Measurements from ENCODE around the gene PLEKHG4B.

The PLEKHG4B gene

DNA sequence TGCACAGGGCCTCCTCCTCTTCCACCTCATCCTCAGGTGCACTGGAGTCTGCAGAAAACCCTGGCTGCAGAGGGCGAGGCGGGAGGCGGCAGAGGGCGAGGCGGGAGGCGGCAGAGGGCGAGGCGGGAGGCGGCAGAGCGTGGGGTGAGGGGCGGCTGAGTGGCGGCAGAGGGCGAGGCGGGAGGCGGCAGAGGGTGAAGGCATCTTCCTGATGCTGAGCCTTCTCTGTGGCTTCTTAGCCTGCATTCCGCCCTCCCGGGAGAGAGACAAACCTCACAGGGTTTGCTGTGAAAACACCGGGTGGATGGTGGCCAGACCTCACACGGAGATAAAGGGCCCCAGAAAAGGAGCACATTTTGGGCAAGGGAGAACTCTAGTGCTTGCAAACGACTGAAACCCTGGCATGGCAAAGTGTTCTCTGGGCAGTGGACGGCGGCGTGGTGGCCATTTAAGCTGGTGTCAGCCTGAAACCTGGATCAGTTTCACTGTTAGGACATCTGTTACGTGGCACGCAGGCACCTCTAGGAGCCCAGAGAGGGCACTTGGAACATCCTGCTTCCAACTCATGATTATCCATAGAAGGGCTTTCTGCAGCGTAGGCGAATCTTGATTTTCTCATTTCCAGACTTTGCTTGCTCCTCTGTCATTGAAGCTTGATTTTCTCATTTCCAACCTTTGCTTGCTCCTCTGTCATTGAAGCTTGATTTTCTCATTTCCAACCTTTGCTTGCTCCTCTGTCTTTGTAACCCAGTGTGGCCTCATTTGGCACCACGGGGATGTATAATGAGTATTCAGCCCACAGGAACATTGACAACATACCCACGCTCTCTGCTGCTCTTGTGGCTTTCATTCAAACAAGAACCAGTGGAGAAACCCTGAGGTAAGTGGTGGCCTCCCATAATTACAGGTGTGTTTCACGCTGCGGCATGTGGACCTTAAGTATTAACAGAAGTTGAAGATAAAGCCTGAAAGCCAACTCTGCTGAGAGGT, 16.3 kb upstream of the PLEKHG4B start:
- no peak overlapping the region for H3K4me3 ChIP-seq (ENCODE audit: low read depth, low read length)
- DNase-seq (ENCODE audit: low read depth): no peak

DNA sequence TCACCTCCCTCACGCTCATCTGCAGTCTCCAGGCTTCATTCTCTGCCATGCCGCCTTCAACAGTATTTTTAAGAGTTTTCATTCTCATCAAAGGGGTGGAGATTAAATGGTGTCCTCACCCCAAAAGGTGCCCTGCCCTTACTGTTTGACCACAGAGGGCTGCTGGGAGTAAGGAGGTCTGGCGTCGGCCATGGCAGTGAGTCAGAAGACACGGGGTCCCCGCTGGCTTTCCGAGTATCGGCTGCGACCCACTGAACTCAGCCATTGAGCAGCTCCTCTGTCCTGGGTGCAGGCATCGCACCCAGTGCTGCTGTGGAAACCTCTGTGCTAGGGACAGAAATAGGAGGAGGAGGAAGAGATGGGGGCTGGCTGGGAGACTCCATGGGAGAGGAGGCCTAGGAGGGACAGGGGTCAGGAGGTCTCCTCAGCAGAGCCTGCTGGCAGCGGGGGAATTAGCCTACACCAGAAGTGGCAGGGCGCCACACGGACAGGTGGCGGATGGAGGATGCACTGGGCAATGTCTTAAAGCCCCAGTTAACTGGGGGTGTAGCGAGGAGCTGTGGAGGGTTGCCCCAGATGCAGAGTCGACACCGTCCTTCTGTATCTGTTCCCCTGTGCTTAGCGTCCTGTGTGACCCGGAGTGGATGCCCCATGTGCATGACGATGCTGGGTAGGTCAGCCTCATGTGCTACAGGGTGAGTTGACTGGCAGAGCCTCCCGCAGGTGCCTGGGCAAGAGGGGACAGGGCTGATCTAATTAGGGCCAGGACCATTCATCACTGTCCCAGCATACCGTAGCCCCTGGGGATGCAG, 15.4 kb upstream of the PLEKHG4B start:
- no peak overlapping the region for H3K4me3 ChIP-seq (ENCODE audit: low read depth, low read length)
- DNase-seq (ENCODE audit: low read depth): no peak

DNA sequence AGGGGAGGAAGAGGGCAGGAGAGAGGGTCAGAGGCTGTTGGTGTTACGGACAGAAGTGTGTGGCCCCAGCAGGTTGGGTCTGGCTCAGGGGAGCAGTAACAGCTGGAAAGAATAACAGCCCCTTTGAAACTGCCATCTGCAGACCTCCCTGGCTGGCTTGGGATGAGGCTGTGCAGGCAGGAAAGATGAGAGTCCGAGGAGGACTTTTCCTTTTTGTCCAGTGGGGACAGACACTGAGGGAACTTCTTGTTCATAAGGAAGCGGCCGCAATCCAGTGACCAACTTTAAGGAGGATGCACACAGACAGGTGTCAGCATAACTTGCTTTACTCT, 14.8 kb upstream of the PLEKHG4B start:
- DNase-seq (ENCODE audit: low read depth): no peak
- no peak overlapping the region for H3K4me3 ChIP-seq (ENCODE audit: low read depth, low read length)

DNA sequence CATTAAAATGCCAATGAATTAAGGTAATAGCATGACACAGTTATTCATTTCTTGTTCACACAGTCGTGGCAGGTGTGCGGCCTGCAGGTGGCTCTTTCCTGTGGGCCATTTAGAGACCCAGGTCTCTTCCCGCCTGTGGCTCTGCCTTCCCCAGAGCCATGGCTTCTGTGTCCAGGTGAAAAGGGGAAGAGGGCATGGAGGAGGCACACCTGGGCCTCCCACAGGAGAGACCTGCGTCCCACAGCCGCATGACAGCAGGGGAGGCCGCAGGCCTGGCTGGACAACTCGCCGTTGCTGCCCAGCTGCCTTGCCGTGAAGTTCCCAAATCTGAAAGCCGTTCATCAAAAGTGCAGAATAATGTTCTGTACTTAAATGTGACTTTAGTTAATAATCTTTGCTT, 14.4 kb upstream of the PLEKHG4B start:
- H3K4me3 ChIP-seq (ENCODE audit: low read depth, low read length): no peak overlapping the region
- DNase-seq (ENCODE audit: low read depth): no peak

DNA sequence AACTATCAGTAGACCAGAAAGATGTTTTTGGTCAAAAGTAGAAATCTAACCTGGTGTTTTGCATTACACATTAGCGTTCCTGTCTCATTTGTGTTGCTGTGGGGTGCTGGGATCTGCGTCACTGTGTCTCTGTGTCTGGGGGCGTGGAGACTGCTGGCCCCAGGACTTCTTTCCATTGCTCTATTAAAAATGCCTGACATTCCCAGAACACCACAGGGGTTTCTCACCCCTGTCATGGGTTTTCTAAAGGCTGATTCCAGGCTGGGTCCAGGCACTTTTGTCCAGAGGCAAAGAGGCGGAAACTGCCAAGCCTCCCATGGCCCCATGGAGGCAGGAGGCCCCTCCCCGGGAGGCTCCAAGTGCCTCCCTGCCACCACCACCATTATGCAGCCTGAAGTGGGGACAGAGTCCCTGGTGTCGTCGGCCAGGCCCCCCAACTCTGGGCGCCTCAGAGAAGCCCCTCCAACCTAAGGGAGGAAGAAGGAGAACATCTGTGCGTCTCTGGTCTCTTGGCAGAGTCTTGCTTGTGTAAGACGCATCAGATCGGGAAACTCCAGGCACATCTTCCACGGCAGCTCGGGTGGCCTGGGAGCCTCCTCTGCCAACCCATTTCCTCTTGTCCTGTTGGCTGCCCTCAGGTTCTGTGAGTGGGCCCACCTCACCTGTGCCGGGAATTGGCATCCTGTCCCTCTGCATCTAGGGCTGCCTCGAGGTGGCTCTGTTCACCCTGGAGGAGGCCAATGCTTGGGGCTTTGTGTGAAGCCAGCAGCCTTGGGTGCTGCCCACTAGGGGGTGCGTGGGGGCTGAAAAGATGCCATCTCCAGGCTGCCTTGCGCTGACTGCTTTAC, 13.8 kb upstream of the PLEKHG4B start:
- no peak for DNase-seq (ENCODE audit: low read depth)
- H3K4me3 ChIP-seq (ENCODE audit: low read depth, low read length): no peak overlapping the region

DNA sequence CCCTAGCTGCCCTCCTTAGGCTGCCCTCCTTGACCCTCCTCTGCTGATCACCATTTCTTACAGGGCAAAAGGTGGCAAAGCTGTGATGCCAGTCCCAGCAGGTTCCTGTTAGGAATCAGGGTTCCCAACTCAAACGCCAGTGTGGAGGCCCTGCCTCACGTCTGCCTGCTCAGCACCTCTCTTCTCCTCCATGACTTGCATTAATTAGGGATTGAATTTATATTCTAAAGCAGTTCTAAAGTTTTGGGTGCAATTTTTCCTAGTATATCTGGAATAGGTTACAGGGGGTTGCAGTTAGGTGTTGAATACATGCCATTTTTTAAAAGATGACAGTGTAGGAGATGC, 13.2 kb upstream of the PLEKHG4B start:
- no peak overlapping the region for H3K4me3 ChIP-seq (ENCODE audit: low read depth, low read length)
- no peak for DNase-seq (ENCODE audit: low read depth)

DNA sequence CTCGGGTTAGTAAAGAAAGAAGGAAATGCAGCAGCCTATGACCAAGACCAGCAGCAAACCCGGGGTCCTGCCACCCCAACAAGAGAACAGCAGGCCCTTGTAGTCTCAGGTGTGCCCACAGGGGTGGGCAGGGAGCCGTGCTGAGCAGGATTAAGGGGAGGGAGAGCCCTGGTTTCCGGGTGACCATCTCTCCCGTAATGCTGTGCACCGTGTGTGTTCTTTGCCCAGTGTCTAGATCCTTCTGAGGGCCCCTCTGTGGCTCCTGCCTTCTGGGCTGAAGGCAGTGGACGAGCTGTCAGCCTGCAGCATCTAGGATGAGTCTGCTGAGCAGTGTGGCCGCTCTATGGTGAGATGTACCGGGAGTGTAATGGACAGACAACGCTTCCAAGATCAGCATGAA, 12.7 kb upstream of the PLEKHG4B start:
- DNase-seq (ENCODE audit: low read depth): no peak
- no peak overlapping the region for H3K4me3 ChIP-seq (ENCODE audit: low read depth, low read length)

DNA sequence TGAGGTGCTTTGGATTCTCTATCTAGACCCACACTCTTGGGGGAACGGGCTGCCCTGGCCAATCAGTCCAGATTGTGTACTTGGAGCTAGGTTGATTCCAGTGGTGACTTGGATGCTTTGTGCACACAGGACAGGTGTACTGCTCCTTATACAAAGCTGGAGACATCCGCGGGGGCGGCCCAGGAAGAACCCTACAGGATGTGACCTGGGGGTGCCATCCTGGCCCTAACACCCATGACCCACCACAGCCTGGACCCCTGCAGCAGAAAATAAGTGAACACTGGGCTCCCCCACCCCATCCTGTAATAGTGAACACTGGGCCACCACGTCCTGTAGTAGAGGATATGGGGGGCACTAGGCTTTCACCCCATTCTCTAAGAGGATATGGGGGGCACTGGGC, 12.1 kb upstream of the PLEKHG4B start:
- no peak for DNase-seq (ENCODE audit: low read depth)
- H3K4me3 ChIP-seq (ENCODE audit: low read depth, low read length): no peak overlapping the region

DNA sequence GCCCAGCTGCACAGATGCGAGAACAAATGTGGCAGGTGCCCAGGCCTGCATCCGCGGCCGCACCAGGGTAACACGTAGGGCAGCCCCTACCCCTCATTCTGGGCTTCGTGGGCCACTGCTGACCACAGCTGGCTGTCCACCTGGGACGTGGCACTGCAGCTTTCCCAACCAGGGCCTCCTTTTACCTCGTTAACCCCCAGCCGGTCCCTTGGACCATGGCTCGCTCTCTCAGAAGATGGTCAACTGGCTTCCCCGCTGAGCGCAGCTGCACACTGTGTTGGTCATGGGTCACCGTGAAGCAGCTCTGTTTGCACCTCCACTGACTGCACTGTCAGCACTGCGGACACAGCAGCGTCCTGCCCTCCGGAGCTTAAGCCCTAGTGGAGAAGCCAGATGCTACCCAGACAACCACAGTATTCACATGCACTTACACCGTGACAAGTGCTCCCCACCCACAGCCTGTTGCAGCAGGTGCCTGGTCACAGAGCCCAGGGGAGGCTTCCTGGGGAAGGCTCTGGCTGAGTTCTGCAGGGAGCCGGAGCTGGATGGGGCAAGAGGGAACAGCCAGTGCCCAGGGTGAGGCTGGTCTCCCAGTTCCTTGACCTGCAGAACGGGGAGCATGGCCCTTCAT, 10.5 kb upstream of the PLEKHG4B start:
- no peak for DNase-seq (ENCODE audit: low read depth)
- H3K4me3 ChIP-seq (ENCODE audit: low read depth, low read length): no peak overlapping the region

DNA sequence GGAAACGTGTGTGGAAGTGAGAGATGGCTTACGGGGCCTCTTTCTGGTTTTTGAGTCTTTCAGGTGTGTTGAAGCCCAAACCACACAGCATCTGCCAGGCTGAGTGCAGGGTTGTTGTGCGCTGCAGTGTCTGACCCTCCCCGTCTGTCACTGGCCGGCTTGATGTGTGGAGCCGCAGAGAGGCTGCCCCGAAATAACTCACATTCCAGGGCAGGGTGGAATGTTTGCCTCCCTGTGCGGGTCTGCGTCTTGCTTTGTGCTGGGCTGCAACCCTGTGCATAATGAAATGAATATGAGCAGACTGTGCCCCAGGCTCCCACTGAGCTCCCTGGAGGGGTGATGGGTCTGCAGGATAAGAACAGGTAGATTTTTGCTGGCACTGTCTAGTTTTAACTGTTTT, 9.9 kb upstream of the PLEKHG4B start:
- DNase-seq (ENCODE audit: low read depth): no peak
- no peak overlapping the region for H3K4me3 ChIP-seq (ENCODE audit: low read depth, low read length)

DNA sequence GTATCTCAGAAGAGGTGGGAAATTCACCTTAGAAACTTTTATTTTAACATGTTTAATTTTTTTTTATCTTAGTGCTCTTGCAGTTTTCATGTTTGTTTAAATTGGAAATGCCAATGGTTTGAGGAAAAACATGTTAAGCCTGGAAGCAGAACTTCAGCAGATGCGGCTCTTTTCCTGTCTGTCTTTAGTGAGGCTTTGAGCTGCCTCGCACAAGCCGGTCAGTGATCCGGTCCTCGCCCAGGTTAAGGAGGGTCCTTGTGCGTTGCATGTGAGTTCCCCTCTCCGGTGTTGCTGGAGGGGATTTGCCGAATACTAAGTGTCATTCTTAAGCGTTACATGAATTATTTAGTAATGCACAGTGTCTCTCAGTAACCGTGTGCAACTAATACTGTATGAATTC, 9.4 kb upstream of the PLEKHG4B start:
- no peak overlapping the region for H3K4me3 ChIP-seq (ENCODE audit: low read depth, low read length)
- DNase-seq (ENCODE audit: low read depth): no peak

DNA sequence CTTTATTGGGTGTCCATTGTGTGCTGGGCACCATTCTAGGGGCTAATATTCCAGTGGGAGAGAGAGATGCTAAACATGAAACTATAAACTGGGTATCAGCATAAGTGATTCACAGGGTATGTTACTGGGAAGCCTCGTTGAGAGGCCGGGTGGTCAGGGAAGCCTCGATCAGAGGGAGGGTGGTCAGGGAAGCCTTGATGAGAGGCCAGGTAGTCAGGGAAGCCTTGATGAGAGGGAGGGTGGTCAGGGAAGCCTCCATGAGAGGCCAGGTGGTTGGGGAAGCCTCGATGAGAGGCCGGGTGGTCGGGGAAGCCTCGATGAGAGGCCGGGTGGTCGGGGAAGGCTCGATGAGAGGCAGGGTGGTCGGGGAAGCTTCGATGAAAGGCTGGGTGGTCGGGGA, 8.9 kb upstream of the PLEKHG4B start:
- no peak for DNase-seq (ENCODE audit: low read depth)
- no peak overlapping the region for H3K4me3 ChIP-seq (ENCODE audit: low read depth, low read length)

DNA sequence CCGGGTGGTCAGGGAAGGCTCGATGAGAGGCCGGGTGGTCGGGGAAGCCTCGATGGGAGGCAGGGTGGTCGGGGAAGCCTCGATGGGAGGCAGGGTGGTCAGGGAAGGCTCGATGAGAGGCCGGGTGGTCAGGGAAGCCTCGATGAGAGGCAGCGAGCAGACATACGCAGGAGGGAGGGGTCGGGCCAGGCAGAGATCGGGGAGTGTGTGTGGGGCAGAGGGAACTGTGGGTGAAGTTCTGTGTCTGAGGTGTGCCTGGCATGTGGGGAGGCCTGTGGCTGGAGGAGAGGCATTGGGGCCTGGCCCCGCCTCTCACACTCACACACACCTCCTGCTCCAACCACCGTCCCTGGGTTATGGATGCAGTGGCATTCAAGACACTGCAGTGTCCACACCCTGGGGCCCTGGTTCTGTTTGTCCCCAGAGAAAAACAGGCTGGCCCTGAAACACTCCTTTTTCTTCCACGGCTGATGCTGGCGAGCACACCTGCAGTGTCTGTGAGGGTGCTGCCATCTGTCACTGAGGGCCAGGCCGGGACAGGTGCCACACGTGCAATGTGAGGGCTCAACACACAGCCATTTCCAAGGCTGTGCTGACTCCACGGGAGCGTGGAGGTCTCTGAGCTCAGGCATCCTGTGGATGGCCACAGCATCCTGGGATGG, 6.5 kb upstream of the PLEKHG4B start:
- H3K4me3 ChIP-seq (ENCODE audit: low read depth, low read length): no peak overlapping the region
- no peak for DNase-seq (ENCODE audit: low read depth)

DNA sequence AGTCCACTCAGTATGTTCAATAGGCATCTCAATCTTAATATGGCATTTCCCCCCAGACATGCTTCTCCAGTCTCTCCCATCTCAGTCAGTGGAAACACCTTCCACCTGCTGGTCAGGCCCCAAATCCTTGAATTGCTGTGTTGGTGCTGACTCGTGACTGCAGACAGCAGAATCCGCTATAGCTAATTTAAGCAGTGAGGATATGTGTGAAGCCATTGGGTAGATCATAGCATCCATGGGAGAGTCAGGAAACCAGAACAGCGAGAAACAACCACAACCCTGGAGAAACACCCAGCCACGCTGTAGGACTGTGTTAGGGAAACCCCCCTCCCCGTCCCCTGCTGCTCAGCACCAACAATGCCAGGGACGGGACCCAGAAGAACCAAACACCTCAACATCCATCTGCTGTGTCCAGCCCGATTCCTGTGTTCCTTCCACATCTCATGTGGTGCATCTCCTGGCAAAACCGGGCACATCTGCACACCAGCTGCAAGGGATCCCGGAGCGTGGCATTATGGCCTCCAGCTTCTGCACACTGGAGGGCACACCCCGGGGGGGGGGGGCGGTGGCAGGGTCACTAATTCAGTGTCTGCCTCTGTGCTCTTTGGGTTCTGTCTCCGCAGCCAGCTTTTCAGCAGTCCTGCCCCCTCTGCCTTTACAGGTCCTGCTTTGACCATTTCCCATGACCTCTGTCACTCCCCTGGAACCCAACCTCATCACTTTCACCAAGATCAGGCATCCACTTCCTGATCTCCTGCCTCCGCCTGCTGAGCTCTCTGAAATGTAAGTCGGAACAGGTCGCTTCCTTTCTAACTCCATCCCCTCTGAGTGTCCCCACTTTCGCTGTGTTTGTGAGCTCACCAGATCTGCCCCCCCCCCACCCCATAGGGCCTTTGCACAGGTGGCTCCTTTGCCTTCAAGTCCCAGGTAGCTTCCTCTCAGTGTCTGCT, 2.4 kb upstream of the PLEKHG4B start:
- no peak for DNase-seq (ENCODE audit: low read depth)
- no peak overlapping the region for H3K4me3 ChIP-seq (ENCODE audit: low read depth, low read length)

DNA sequence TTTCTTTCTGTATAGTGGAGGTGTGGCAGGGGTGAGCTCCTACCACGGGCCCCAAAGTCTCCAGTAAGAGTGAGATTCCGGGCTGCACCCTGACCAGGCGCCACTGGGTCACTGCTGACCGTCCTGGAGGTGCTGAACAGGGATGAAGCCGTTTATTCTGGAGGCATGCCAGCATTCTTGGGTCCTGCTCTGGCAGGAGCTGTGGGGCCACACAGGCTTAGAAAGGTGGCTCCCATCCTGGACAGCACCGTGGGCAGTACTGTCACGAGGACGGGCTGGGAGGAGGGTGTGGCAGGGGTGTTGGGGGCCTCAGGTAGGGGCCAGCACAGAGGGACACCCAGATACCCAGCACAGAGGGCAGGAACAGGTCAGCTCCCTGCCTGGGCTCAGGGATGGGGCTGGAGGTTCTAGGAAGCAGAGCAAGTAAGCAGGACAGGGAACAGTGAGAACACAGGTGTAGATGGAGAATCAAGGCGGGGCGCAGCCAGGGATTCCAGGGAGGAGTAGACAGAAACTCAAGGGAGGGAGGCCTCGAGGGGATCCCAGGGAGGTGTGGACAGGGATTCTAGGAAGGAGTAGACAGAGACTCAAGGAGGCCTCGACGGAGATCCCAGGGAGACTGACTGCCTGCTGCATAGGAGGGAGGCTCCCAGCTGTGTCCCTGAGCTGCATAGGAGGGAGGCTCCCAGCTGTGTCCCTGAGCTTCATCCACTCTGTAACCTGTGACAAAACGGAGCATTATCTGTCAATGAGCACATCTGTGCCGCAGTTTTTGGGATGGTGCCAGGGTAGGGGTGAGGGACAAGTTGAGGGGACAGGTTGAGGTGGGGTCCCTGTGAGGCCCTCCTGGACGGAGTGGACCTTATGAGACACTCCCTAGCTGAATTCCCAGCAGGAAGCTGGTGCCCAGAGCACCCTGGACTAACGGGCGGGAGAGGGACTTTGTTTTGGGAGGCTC, 1.1 kb upstream of the PLEKHG4B start:
- H3K4me3 ChIP-seq (ENCODE audit: low read depth, low read length): no peak overlapping the region
- DNase-seq (ENCODE audit: low read depth): no peak

DNA sequence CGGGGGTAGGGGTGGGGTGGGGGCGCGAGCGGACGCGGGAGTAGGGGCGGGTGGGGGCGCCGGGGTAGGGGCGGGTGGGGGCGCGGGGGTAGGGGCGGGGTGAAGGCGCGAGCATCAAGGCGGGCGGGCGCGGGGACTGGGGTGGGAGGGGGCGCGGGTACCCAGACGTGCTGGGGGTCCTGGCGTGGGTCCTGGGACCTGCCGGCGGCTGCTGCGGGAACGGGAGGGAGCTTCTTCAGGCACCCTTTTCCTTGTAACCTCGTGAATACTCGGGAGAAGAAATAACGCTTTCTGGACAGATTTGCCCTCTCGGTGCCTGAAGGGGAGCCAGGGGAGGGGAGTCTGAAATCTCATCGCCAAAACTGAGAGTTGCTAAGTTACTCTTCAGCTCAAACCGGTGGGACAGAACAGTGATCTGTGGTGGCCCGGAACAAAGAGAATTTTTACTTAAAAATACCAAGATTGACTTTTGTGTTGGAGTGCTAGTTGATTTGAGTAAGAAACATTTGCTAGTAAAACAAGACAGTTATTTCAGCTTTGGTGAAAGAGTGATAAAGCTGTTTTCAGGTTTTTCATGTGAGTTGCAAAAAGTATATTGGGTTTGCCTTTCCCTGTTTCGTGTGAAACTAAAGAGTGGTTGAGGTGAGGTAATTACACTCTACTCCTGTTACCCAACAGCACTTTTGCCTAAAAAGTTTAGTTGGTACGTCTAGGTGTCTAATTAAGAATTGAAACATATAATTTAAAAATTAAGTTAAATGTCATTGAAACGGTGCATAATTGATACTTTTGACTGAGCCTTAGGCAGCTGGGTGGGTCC, 643 bp downstream of the PLEKHG4B start:
- no peak overlapping the region for H3K4me3 ChIP-seq (ENCODE audit: low read depth, low read length)
- DNase-seq (ENCODE audit: low read depth): no peak

Data from skeletal muscle cell (primary cell).